GM12875 (cell line): ENCODE results near the gene CCDC83.

Experiments used
- H3K4me3 ChIP-seq: one replicate; pipeline ENCODE4 v1.5.1; 2011; ENCODE audit warnings: low read depth, low read length, control low read depth
- TF ChIP-seq, protein P1 (sequence below): IDR thresholded peaks from 2 replicates; pipeline ENCODE4 v1.5.1; 2011; ENCODE audit warnings: low read depth, mild to moderate bottlenecking, control low read depth, inconsistent platforms, low read length, moderate library complexity, borderline replicate concordance; ENCODE audit not compliant: insufficient read depth

CCDC83 gene

DNA sequence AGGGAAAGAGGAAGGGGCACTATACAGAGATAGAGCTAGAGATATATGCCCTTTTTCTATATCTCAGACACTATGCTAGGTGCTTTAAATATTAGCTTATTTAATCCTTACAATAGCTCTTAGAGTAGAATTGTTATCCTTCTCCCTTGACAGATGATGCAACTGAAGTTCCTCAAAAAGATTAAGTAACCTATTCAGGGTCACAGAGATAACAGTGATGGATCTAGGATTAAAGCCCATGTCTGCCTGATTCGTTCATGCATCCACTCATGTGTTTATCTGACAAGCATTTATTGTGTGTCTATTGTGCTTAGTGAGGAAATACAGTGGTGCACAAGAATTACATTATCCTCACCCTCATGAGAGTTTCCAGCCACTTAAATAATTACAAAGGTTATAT lies 8.7 kb downstream of the CCDC83 start:
- TF ChIP-seq, protein P1, sequence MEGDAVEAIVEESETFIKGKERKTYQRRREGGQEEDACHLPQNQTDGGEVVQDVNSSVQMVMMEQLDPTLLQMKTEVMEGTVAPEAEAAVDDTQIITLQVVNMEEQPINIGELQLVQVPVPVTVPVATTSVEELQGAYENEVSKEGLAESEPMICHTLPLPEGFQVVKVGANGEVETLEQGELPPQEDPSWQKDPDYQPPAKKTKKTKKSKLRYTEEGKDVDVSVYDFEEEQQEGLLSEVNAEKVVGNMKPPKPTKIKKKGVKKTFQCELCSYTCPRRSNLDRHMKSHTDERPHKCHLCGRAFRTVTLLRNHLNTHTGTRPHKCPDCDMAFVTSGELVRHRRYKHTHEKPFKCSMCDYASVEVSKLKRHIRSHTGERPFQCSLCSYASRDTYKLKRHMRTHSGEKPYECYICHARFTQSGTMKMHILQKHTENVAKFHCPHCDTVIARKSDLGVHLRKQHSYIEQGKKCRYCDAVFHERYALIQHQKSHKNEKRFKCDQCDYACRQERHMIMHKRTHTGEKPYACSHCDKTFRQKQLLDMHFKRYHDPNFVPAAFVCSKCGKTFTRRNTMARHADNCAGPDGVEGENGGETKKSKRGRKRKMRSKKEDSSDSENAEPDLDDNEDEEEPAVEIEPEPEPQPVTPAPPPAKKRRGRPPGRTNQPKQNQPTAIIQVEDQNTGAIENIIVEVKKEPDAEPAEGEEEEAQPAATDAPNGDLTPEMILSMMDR = no peak

DNA sequence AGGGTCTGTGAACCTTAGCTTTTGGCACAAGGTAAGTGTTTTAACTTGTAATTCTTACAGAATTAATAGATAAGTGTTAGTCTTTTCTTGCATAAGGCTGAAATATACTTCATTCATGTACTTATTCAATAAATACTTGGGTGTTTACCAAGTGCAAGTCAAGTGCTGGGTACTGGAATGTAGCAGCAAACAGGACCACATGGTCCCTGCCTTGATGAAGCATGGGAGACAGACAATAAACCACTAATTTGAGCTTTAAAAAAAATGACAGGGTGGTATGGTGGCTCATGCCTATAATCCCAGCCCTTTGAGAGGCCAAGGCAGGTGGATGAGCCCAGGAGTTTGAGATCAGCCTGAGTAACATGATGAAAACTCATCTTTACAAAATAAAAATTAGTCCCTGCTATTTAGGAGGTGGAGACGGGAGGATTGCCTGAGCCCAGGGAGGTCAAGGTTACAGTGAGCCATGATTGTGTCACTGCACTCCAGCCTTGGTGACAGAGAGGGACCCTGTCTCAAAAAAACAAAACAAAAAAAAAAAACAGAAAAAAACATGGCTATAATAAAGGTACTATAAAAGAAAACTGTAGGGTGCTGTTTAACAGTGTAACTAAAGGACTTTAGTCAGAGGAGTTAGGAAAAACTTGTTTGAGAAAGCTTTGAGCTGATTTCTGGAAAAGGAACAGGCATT lies 11.1 kb downstream of the CCDC83 start:
- H3K4me3 ChIP-seq = no peak overlapping the region
- TF ChIP-seq, protein P1 = no peak

More for the DNA sequence above, 8.7 kb downstream of the CCDC83 start:
- no peak overlapping the region for H3K4me3 ChIP-seq

DNA sequence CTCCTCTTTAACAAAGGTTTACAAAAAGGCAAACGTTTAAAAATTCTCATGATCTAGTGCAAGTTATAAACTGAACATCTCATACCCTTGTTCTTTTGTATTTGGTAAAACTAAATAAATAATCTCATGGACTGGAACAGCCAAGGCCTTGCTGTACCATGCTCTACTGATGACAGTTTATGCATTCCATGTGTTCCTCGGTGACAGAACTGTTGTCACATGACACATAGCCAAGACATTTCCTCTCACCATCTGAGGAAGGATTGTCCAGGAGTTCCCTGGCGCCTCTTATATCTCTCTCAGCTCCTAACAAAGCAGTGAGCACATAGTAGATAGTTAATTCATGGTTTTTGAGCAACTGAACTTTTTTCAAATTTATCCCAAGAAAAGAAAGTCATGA lies 12.6 kb downstream of the CCDC83 start:
- TF ChIP-seq, protein P1 = no peak
- no peak overlapping the region for H3K4me3 ChIP-seq

DNA sequence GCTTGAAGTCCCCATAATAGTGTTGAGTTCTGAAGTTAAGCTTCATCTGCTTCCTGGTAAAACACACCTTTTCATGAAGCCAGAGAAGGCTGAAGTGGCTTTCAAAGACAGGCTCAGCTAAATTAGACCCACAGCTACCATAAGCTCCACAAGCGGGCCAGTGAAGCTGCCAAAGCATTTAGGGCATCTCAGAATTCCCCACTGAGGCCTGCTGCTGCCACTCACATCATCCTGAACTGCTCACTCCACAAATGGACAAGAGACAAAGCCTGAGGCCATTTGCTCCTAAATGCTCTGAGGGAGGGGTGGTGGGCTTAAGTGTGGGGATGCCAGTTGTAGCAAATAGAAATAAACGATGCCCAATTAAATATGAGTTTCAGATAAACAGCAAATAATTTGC lies 14.6 kb downstream of the CCDC83 start:
- no peak overlapping the region for H3K4me3 ChIP-seq
- TF ChIP-seq, protein P1 = no peak

DNA sequence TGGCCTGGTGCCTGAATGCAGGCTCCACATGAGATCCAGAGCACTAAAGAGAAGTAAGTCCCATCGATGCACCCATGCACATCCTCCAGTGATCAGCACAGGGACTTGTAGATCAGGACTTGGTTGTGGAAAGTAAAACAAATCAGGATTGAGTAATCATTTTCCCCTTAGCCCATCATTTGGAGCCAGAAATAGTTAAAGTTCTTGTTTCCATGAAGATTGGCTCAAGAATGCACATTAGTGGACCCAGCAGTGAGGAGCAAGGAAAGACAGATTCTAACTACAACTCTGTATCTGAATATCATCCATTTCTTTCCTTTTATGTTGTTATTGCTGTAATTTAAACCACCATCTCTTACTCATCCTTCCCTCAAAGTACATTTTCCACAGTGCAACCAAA lies 19.1 kb downstream of the CCDC83 start:
- no peak overlapping the region for H3K4me3 ChIP-seq
- TF ChIP-seq, protein P1 = no peak

DNA sequence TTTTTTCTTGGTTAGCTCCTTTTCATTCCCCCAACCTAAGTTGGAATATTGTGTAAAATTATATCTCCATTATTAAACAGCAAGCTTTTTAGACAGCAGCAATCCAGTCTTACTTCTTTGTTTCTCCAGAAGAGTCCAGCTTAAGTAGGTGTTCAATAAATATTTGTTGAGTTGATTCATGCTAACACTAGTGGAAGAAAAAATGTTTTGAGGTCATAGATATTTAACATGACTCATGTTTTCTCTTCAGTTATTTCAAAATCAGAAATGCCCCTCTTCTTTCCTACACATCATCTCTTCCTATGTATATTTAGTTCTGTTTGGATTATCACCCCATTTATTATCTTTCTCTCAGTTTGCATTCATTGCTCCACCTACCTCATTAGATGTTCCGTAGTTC lies 20.3 kb downstream of the CCDC83 start:
- H3K4me3 ChIP-seq = no peak overlapping the region

DNA sequence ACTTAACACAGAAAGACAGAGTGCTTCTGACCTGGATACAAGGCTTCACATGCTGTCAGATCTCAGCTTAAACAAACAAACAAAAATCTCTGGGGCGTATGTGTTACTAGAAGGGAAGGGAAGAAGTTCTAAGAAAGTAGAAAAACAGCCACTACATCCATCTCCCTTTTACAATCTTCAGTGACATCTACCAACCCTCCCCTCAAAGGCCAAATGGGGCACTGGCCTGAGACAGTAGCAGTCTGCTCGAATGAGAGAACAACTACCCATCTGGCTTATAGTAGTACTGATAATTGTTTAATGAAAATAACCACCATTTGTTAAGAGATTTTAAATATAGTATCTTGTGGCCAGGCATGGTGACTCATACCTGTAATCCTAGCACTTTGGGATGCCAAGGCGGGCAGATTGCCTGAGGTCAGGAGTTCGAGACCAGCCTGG lies 29.4 kb downstream of the CCDC83 start:
- H3K4me3 ChIP-seq = no peak overlapping the region
- TF ChIP-seq, protein P1 = no peak

More for the DNA sequence above, 20.3 kb downstream of the CCDC83 start:
- TF ChIP-seq, protein P1 = no peak
